Body of pancreas (tissue), 4 donors: ENCODE data around the gene SNAP25. TPM values are rescaled to one million over a fixed set of nuclear protein-coding genes. Genes with fewer than 3 reads are reported as not detected.
A peak's percentile ranks its signal among the peaks of the same experiment; 100 is the strongest.

ENCODE experiments used
- ATAC-seq: fragments of 150-250 bp; one replicate; pipeline ENCODE4 v1.9.1; 2016
- DNase-seq, 4 donors: peaks; one replicate each; pipeline ENCODE4 v3.0.0-alpha.2; 2019
- H3K27ac ChIP-seq, 4 donors: fragments of 200-600 bp; sonication (generic); 1 replicate in 3 of 4; 2 replicates in 1 of 4; pipeline versions ENCODE4 v1.5.1 to v1.6.1; 2016 to 2019; ENCODE audit warnings: mild to moderate bottlenecking in 1 of 4, mixed read lengths in 1 of 4, moderate library complexity in 1 of 4
- H3K27me3 ChIP-seq, 2 donors: fragments of 200-600 bp; sonication (generic); one replicate each; pipeline ENCODE4 v1.6.0; 2016; ENCODE audit warnings: mild to moderate bottlenecking in 1 of 2
- H3K36me3 ChIP-seq, 2 donors: fragments of 200-600 bp; sonication (generic); replicated peaks in 1 of 2; 2 replicates each; pipeline ENCODE4 v1.5.1; 2016; ENCODE audit warnings: low read depth in 2 of 2; ENCODE audit not compliant: insufficient read depth in 1 of 2
- H3K4me1 ChIP-seq: fragments of 200-600 bp; sonication (generic); one replicate; pipeline ENCODE4 v1.6.0; 2016
- H3K4me3 ChIP-seq, 2 donors: fragments of 200-600 bp; sonication (generic); 1 replicate in 1 of 2; 2 replicates in 1 of 2; pipeline ENCODE4 v1.5.1; 2016 to 2019
- H3K9me3 ChIP-seq, 3 donors: fragments of 200-600 bp; sonication (generic); 1 replicate in 2 of 3; 2 replicates in 1 of 3; pipeline ENCODE4 v1.5.1; 2016
- POLR2A ChIP-seq, 3 donors: fragments of 450-650 bp; IDR thresholded peaks; one replicate each; pipeline ENCODE4 v1.6.1; 2016; ENCODE audit warnings: antibody characterized with exemption in 3 of 3, mild to moderate bottlenecking in 2 of 3
- WGBS, 2 donors: methylation state at CpG; one replicate each; pipeline ENCODE4 v1.1.5; 2017; 5-methylcytosine and 5-hydroxymethylcytosine counted together
- intact Hi-C: fragments of 100-400 bp; cut with DNase I; formaldehyde crosslinking; loops from one replicate; pipeline ENCODE4 v1.15.1; 2023
- total RNA-seq, 2 donors: library from RNA; depleted of rRNA; stranded (reverse); fragments of >200 nt; gene quantifications; one replicate each; pipeline ENCODE4 v1.1.0, GENCODE V29; 2016
- TF ChIP-seq, protein P1 (sequence below), 7 experiments: fragments of 450-650 bp in 4 of 7; fragments of 200-600 bp in 3 of 7; sonication (generic) in 3 of 7; IDR thresholded peaks; one replicate each; pipeline ENCODE4 v1.5.1; 2016 to 2019; ENCODE audit warnings: antibody characterized with exemption in 7 of 7

SNAP25 gene
- total RNA-seq, 2 donors from 2014 or later, result 3.4 to 10.9 TPM

DNA sequence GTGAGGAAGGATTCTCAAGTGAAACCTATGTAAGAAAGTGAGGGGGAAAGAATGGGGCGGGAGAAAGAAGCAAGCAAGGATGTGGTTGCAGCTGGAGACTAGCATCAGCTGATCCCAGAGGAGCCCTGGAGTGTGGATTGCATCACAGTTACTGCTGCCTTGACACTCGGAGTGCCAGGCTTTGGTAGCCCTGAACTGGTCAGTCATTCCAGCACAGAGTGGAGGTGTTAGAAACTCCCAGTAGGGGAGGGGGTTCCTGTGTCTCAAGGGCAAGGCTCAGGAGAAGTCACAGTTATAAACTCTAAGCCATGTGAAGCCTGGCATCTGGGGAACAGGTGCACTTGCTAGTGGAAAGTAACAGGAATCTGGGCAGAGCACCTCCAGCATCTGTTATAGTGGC is 23.5 kb downstream of the SNAP25 start:
- no peak overlapping the region for H3K4me3 ChIP-seq
- H3K9me3 ChIP-seq, result no peaks in the 10 kb centered on the region
- ATAC-seq, result no peak
- H3K27ac ChIP-seq, result no peak overlapping the region
- intact Hi-C loops, result no loop called here
- no peaks in the 10 kb centered on the region for H3K27me3 ChIP-seq
- TF ChIP-seq, protein P1, sequence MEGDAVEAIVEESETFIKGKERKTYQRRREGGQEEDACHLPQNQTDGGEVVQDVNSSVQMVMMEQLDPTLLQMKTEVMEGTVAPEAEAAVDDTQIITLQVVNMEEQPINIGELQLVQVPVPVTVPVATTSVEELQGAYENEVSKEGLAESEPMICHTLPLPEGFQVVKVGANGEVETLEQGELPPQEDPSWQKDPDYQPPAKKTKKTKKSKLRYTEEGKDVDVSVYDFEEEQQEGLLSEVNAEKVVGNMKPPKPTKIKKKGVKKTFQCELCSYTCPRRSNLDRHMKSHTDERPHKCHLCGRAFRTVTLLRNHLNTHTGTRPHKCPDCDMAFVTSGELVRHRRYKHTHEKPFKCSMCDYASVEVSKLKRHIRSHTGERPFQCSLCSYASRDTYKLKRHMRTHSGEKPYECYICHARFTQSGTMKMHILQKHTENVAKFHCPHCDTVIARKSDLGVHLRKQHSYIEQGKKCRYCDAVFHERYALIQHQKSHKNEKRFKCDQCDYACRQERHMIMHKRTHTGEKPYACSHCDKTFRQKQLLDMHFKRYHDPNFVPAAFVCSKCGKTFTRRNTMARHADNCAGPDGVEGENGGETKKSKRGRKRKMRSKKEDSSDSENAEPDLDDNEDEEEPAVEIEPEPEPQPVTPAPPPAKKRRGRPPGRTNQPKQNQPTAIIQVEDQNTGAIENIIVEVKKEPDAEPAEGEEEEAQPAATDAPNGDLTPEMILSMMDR (IDR thresholded peaks at IDR 0.05), result no peak
- TF ChIP-seq POLR2A (IDR thresholded peaks at IDR 0.05), result no peak
- DNase-seq, result peak in 3 of 4 donors; percentile 29 to 63 (median 35)
- 29 to 53% methylated on average over 2 of the region's 2 CpGs for WGBS, 2 donors
- H3K36me3 ChIP-seq, result no peaks in the 10 kb centered on the region
- peaks cover 9% of the 10 kb centered on the region for H3K4me1 ChIP-seq

DNA sequence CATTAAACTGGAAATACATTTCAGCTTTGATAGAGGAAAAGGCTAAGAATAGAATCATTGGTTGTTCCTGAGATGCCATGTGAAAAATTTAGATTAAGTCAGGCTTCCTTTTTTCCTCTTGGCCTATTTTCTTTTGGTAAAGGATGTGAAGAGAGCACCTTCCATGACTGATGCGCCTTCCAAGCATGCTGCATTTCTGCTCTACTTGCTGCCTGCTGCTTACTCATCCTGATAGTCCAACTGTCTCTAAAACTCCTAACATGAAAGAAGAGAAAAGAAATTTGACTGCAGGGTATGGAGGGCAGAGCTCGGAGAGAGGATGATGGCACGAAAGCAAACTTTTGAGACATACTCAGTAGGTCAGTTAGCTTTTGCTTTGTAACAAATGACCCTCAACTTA is 28.8 kb downstream of the SNAP25 start:
- DNase-seq, result no peak
- WGBS, 2 donors, result 90 to 98% methylated on average over 3 of the region's 3 CpGs
- Histone ChIP-seq H3K27ac (no peak overlapping the region), H3K9me3 (no peaks in the 10 kb centered on the region), H3K4me1 (peaks cover 3% of the 10 kb centered on the region), H3K36me3 (no peaks in the 10 kb centered on the region), H3K27me3 (no peaks in the 10 kb centered on the region), H3K4me3 (no peak overlapping the region)
- ATAC-seq, result no peak
- intact Hi-C loops, result no loop called here
- TF ChIP-seq, protein P1 (IDR thresholded peaks at IDR 0.05), result no peak
- TF ChIP-seq POLR2A (IDR thresholded peaks at IDR 0.05), result no peak

DNA sequence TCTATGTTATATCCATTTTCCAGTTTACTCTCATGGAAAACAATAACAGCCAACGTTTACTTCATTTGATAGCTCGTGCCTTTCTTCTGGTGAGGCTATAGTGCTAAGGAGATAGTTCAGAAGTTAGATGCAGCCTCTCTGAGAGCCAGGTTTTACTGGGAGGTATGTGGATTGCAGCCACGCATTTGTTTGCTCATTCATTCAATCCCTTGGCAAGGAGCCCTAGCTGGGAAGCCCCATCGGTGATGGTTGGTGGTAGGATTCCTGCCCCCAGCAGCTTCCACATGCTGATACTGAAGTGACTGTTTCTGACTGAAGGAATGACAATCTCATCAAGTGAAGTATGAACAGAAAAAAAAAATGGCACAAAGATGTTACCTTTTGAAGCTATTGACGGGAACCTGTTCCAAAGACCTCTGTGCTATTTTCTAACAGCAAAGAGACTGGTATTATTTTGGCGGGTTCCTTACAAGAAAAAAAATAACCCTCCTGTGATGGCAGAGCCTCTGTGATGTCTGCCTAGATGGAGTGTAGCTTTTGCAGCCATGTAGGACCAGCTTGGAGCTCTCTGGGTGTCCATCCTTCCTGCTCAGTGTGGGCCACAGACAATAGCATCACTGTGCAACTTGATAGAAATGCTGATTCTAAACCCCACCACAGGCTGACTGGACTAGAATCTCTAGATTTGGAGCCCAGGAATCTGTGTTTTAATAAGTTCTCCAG is 30.6 kb downstream of the SNAP25 start:
- Histone ChIP-seq H3K4me3 (no peak overlapping the region), H3K27ac (no peak overlapping the region), H3K27me3 (no peaks in the 10 kb centered on the region), H3K4me1 (no peaks in the 10 kb centered on the region), H3K36me3 (no peaks in the 10 kb centered on the region), H3K9me3 (no peaks in the 10 kb centered on the region)
- intact Hi-C loops, result no loop called here
- TF ChIP-seq POLR2A (IDR thresholded peaks at IDR 0.05), result no peak
- TF ChIP-seq, protein P1 (IDR thresholded peaks at IDR 0.05), result no peak
- DNase-seq, result peak; percentile 19 to 41 (median 32)
- ATAC-seq, result no peak
- 53 to 54% methylated on average over 6 of the region's 6 CpGs for WGBS, 2 donors

DNA sequence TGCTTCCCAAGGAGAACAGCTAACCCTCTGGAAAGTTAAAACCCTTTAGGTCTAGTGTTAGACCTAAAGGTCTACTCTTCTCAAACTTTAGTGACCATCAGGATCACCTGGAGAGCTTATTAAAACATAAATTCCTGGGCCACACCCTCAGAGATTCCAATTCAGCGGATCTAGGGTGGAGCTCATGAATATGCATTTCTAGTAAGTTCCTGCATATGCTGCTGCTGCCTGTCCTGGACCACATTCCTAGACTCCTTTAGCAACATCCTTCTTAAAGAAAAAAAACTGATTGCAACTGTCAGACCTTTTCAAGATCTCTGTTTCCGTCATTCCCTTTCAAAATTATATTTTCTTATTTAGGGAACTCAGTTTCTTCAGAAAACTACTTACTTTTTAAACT is 31.2 kb downstream of the SNAP25 start:
- H3K4me1 ChIP-seq, result no peaks in the 10 kb centered on the region
- H3K36me3 ChIP-seq, result no peaks in the 10 kb centered on the region
- TF ChIP-seq, protein P1 (IDR thresholded peaks at IDR 0.05), result no peak
- no peak for TF ChIP-seq POLR2A (IDR thresholded peaks at IDR 0.05)
- H3K4me3 ChIP-seq, result no peak overlapping the region
- ATAC-seq, result no peak
- no peak for DNase-seq
- 79 to 87% methylated on average over 2 of the region's 2 CpGs for WGBS, 2 donors
- no peaks in the 10 kb centered on the region for H3K27me3 ChIP-seq
- intact Hi-C loops, result no loop called here
- no peak overlapping the region for H3K27ac ChIP-seq
- H3K9me3 ChIP-seq, result no peaks in the 10 kb centered on the region

DNA sequence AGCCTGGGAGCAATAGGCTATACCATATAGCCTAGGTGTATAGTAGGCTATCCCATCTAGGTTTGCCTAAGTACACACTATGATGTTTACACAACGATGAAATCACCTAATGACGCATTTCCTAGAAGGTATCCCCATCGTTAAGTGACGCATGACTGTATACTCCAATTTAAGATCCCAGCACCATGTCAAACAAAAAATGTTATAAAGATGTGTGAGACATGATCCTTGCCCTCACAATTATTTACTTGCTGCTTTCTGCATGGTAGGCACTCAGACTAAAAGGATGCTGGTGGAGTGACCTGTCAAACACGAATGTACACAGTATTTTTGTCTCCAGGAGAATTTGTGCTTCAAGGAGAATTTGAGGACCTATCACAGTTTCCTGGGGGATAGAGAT is 32.3 kb downstream of the SNAP25 start:
- no peak overlapping the region for H3K4me3 ChIP-seq
- no peaks in the 10 kb centered on the region for H3K9me3 ChIP-seq
- H3K27ac ChIP-seq, result no peak overlapping the region
- ATAC-seq (no peak), DNase-seq (no peak)
- intact Hi-C loops, result no loop called here
- H3K36me3 ChIP-seq, result no peaks in the 10 kb centered on the region
- no peaks in the 10 kb centered on the region for H3K4me1 ChIP-seq
- WGBS, 2 donors, result 65 to 67% methylated on average over 5 of the region's 5 CpGs
- no peaks in the 10 kb centered on the region for H3K27me3 ChIP-seq
- TF ChIP-seq, protein P1 (IDR thresholded peaks at IDR 0.05), result no peak
- TF ChIP-seq POLR2A (IDR thresholded peaks at IDR 0.05), result no peak
